HG03521 (cell line): ENCODE results near the gene BFSP1.

Source experiments
- ATAC-seq: cut with Tn5 transposase; IDR thresholded peaks from one replicate; pipeline ENCODE4 v1.9.1; 2021; ENCODE audit warnings: mild to moderate bottlenecking, moderate library complexity; ENCODE audit not compliant: unreplicated experiment

Gene BFSP1

GRCh38 chr20:17468073-17468840, 62.9 kb downstream of the BFSP1 start:
- no peak for ATAC-seq

GRCh38 chr20:17467120-17467655, 64.0 kb downstream of the BFSP1 start:
- ATAC-seq, result no peak

GRCh38 chr20:17466641-17467040, 64.5 kb downstream of the BFSP1 start:
- ATAC-seq, result no peak

GRCh38 chr20:17465236-17465635, 65.9 kb downstream of the BFSP1 start:
- ATAC-seq, result no peak

- no peak for ATAC-seq
These were observed 67.5 kb downstream of the BFSP1 start for GRCh38 chr20:17463711-17464110.

- no peak for ATAC-seq
These were observed 69.2 kb downstream of the BFSP1 start for GRCh38 chr20:17461941-17462340.

GRCh38 chr20:17460119-17460518, 71.1 kb downstream of the BFSP1 start:
- ATAC-seq, result no peak

- ATAC-seq, result no peak
These were observed 73.5 kb downstream of the BFSP1 start for GRCh38 chr20:17457588-17458190.

- no peak for ATAC-seq
These were observed 74.1 kb downstream of the BFSP1 start for GRCh38 chr20:17457079-17457478.

- ATAC-seq, result no peak
These were observed 74.9 kb downstream of the BFSP1 start for GRCh38 chr20:17456279-17456678.

GRCh38 chr20:17453592-17453991, 77.6 kb downstream of the BFSP1 start:
- no peak for ATAC-seq

GRCh38 chr20:17452441-17452840, 78.7 kb downstream of the BFSP1 start:
- ATAC-seq, result no peak

- ATAC-seq, result no peak
These were observed 82.1 kb downstream of the BFSP1 start for GRCh38 chr20:17449031-17449430.

GRCh38 chr20:17448071-17448470, 83.1 kb downstream of the BFSP1 start:
- ATAC-seq, result no peak

GRCh38 chr20:17446171-17446570, 85.0 kb downstream of the BFSP1 start:
- no peak for ATAC-seq

GRCh38 chr20:17445543-17445942, 85.6 kb downstream of the BFSP1 start:
- no peak for ATAC-seq

- no peak for ATAC-seq
These were observed 87.1 kb downstream of the BFSP1 start for GRCh38 chr20:17444091-17444490.
